Hepatocyte (in vitro differentiated cells): ENCODE measurements around the gene PPDPF.

ENCODE experiments used
- CTCF ChIP-seq: fragments of 200-600 bp; sonication (generic); IDR thresholded peaks from 2 replicates; pipeline ENCODE4 v1.5.1; 2016; ENCODE audit warnings: antibody characterized with exemption, mild to moderate bottlenecking; ENCODE audit not compliant: poor library complexity
- EZH2 ChIP-seq: fragments of 200-600 bp; sonication (generic); IDR thresholded peaks from 2 replicates; pipeline ENCODE4 v1.6.1; 2016; ENCODE audit warnings: antibody characterized with exemption, mild to moderate bottlenecking, borderline replicate concordance
- EZH2phosphoT487 ChIP-seq: fragments of 200-600 bp; sonication (generic); IDR thresholded peaks from one replicate; pipeline ENCODE4 v1.6.1; 2018; ENCODE audit warnings: antibody characterized with exemption, mild to moderate bottlenecking, low read depth, moderate library complexity; ENCODE audit not compliant: unreplicated experiment, severe bottlenecking

- TF ChIP-seq EZH2 (no peak), CTCF (no peak), EZH2phosphoT487 (no peak)
Observed at GRCh38 chr20:63543733-63544132, 23.2 kb downstream of the PPDPF start.
